ENCODE measurements around the gene C2CD4C.

C2CD4C gene

DNA sequence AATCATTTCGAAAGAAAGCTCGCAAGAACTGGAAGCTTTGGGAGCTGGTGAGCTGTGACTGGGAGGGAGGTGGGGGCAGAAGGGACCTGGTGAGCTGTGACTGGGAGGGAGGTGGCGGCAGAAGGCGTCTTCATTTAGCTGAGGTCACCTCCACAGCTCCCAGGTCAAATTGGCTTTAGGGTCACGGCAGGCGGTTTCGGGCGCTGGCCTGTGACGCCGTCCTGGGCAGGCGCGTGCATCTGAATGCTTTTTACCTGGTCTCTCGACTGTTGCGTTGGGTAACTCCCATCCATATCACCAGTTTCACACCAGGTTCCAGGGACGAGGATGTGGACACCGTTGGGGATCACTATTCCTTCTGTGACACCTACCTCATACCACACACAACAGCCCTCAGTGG is 29.2 kb downstream of the C2CD4C start:
- DNase-seq: no peak

DNA sequence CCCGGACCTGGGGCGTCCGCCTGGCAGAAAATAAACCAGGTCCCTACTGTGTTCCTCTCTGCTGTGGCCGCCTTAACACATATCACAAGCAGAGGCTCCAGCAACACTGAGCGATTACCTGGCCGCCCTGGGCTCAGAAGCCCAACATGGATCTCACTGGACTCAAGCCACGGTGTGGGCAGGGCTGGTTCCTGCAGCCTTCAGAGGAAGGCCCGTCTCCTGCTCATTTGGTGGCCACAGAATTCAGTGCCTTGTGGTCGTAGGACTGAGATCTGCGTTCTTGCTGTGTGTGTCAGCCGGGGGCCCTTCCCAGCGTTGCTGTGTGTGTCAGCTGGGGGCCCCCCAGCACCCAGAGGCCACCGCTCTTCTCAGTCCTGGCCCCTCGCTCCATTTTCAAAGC is 30.2 kb downstream of the C2CD4C start:
- DNase-seq: no peak

DNA sequence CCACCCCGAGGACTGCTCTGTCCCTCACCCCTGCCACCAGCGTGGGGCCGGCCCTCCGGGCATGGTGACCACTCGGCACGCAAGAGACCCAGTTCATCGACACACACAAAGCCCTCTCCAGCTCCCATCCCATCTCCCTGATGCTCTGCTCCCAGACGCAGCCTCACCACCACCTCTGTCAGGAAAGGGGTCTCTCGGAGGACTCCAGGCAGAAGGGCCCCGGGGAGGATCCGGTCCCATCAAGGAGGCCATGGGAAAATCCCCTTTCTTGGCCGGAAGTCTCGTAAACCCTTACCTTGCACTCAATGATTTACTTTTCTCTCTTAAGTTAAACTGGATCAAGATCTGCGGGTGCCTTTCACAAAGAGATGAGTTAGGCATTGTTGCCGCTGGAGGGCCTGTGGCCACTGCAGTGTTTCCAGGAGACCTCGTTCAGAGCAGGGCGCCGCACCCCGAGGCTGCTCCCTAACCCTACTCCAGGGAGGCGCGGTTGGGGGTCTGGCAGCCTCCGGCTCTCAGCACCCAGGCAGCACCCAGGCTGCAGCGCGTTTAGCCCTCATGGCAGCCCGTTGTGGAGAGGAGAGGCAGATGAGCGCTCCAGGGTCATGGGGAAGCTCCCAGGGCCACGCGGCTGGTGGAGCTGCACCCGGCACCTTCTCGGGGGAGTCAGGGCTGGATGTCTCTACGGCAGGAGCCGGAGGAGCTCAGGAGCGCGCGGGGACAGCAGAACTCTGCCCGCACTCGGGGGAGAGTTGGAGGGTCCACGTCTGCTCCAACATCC is 31.0 kb downstream of the C2CD4C start:
- DNase-seq: no peak

DNA sequence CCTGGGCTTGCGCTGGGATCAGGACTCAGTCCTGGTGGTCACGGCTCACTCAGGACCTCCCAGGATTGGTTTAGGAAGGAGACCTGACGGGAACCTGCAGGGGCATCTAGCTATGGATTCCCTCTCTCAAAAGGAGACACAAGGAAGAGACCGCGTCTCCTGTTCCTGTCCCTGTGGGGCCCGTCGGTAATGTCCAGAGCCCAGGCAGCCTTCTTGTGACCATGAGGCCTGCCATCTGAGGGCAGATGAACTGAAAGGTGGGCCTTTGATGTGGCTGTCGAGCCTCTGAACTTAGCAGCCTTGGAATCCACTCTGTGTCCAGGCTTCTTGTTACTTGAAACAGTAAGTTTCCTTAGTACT is 32.9 kb downstream of the C2CD4C start:
- DNase-seq: no peak

DNA sequence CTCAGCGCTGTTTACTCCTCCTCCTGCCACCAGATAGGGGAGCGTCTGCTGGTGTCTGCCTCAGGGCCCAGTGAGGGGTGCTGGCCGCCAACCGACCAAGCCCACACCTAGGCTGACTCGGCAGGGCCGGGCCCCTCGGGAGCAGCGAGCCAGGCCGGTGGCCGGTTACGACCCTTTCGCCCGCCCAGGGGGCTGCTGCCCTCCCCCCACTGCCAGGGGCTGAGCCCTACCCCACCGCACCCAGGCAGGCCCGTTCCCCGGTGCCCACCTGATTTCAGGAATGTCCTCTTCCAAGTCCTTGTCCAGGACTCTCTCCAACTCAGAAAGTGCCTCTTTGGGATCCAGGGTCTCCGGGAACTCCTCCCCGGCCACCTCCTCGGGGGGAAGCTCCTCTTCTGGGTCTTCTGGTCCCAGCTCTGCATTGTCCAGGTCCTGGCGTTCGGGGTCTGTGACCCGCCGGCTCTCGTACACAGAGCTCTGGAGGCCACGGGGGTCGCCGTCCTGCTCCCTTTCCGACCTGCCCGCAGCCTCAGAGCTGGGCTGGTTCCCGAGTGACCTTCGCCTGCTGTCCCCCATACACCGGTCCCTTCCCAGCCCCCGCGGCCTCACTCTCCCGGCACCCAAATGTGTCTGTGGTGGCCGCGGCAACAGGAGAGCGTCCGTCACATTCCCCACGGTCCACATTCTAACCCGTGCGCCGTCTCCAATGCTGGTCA is 33.4 kb downstream of the C2CD4C start:
- no peak for DNase-seq

DNA sequence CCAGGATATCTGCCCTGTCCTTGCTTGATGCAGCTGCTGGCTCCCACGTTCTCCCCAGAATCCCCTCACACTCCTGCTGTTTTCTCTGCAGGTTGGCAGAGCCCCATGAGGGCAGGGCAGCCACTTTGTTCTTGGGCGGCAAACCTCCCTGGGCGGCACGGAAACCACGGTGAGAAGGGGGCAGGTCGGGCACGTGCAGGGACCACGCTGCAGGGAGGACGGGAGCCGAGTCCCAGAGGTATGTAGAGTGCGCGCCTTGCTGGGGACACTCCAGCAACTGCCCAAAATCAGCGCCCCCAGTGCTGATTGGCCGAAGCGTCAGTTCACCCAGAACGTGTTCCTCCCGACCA is 34.1 kb downstream of the C2CD4C start:
- DNase-seq: no peak

DNA sequence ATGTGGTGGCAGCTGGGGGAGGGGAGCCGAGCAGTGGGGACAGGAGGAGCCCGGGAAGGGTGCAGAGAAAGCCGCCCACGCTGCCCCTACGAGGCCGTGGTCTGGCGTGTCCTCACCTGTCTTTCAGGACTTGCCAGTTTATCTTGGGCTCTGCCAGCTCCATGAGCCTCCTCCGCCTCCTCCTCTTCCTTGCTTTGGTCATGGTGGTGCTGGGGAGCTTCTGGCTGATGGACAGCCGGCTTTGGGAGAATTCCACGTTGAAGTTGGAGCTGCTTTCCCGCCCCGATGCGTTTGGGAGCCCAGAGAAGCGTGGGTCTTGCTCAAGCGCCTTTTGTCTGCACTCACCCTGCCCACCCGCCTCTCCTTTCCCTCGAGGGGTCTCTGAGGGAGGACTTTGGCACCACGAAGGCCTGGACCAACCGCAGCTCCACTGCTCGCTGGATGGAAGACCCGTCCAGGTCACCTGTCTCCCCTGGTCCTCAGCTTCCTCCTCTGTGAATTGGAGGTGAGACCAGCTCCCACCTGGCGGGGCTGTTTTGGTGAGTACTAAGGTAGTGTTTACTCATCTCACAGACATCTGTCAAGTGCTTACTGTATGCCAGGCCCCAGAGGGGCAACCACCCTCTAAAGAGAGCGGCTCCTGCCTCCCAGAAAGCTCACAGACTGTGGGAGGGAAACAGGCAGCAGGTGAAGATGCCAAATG is 34.6 kb downstream of the C2CD4C start:
- no peak for DNase-seq

DNA sequence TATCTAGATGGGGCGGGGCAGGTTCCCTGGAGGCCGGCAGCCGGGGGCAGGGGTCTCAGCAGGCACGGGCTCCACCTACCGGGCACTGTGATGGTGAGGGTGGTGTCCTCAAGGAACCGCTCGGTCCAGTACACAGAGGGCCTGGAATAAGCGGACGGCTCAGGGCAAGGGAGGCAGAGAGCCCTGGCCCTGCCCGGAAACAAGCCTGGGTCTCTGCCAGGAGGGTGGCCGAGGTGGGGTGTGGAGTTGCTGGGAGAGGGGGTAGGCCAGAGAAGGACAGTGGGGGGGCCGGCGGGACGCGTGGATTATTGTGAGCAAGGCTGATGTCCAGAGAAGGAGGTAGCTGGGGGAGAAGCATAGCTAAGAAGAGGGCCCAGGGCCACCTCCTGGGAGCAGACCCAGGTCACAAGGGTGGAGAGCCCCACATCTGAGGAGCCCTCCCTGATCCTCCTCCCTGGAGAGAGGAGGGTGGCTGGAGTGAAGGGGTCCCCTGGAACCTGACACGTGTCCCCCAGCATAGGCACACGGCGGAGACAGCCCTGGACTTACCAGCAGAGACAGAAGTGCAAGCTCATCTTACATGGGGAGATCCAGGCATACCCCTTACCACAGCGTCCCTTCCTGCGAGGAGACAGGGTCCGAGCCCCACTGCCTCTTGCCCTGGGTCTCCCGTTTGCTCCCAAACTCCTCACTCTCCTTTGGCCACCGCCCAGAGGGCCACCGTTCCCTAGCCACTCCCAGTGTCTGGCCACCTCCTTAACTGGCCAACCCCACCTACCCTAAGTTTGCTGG is 35.4 kb downstream of the C2CD4C start:
- no peak for DNase-seq

DNA sequence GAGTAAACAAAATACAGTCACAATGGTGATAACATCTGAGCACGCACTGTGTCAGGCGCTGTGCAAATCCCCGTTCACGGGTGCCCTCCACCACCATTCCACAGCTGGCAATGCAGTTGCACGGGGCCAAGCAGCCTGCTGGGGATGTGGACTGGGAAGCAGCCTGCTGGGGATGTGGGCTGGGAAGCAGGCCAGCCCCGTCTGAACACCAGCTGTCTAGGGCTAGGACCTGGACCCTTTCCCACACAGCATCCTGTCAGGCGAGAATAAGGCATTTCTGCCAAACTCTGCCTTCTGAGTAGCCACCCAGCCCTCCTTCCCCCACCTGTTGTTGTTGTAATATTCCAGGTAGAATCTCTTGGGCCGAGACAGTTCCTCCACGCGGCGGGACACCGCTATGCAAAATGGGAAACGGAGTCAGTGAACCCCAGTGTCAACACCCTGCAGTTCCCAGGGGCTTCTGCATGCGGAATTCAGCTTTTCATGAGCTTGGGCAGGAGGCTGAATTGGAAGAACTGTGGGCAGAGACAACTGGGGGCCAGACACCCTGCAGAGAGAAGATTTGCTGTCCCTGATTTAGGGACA is 36.5 kb downstream of the C2CD4C start:
- no peak for DNase-seq

DNA sequence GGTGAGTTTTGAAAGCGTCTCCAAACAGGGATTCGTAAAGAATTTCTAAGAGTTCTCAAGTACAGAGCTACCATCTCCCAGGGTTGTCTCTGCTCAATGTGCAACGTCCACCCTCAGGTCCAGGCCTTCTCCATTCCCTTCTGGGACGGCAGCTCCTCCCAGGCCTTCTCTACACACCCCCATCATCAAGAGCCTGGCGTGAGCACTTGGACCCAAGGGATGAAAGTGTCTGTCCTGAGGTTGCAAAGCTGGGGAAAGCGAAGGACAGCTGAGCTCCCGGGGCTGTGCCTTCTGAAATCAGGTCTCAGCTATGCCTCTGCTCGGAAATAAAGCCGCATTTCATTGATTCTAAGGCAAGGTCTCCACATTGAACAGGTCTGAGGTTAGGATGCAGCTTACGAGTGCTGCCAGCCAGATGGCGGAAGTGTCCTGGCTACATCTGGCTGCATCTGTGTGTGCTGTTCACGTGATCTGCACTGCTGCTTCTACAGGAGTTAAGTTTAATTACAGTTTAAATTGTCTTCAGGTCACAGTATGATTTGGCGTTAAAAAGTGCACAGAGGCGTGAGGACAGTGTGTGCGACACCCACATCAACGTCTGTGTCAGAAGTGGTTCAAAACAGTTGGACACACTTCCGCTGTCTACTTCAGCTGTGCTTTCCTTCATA is 37.3 kb downstream of the C2CD4C start:
- no peak for DNase-seq

DNA sequence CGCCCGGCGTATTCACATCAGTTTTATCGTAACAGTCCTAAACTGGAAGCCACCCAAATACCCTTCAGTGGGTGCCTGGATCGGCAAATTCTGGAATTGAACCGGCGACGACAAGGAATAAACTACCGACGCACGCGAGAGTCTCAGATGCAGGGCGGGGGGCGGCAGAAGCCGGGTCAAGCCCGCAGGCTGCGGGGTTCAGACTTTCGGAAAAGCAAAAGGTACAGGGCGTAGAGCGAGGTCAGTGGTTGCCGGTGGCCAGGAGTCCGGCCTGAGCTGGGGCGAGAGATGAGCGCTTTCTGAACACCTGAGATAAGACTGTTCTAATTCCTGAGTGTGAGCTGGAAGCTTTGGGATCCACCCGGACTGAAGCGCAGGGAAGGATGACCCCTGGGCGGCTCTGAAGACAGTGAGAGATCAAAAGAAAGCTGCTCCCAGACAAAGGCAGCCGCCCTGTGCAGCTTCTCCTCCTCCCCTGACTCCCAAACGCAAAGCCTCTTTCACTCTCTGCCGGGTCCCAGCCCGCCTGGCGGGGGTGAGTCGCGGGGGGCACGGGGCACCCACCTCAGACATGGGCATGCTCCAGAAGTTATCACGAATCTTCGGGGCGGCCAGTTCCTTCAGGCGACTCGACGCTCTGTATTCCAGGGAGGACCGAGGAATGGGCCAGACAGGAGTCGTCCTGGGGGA is 38.2 kb downstream of the C2CD4C start:
- no peak for DNase-seq

DNA sequence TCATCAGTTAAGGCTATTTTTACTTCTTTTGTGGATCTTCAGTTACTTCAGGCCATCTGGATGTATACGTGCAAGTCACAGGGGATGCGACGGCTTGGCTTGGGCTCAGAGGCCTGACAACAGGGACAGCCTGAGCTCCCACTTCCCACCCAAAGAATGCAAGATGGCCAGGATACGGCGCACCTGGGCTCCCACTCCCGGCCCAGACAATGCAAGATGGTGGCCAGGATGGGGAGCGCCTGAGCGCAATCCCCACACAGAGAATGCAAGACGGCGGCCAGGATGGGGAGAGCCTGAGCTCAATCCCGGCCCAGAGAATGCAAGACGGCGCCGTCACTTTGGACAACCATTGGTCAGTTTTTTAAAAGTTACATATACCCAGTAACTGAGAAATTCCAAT is 39.1 kb downstream of the C2CD4C start:
- no peak for DNase-seq

DNA sequence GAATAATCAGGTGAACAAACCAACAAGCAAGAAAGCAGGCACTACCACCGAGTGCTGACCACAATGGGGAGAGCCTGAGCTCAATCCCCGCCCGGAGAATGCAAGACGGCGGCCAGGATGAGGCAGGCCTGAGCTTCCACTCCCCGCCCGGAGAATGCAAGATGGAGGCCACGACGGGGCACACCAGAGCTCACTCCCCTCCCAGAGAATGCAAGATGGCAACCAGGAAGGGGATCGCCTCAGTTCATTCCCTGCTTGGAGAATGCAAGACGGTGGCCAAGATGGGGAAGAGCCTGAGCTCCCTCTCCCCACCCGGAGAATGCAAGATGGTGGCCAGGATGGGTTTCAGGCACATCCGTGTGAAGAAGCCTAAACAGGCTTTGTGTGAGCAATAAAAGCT is 39.7 kb downstream of the C2CD4C start:
- DNase-seq: no peak

DNA sequence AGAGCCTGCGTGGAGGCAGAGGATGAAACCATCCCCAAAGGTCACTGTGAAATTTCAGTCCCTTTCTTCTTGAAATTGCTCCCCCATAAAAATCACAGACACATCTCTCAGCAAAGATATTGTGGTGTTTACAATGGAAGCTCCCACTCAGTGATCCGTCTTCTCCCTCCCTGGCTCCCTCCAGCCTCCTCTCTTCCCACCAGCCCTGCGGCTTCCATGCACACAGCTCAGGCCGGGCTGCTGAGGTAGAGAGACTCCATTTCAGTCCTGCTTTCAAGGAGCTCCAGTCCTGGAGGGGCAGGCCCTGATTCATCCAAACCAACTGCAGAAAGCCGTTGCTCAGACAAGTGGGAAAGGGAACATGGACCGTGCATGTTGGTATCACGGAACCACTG is 40.3 kb downstream of the C2CD4C start:
- no peak for DNase-seq

DNA sequence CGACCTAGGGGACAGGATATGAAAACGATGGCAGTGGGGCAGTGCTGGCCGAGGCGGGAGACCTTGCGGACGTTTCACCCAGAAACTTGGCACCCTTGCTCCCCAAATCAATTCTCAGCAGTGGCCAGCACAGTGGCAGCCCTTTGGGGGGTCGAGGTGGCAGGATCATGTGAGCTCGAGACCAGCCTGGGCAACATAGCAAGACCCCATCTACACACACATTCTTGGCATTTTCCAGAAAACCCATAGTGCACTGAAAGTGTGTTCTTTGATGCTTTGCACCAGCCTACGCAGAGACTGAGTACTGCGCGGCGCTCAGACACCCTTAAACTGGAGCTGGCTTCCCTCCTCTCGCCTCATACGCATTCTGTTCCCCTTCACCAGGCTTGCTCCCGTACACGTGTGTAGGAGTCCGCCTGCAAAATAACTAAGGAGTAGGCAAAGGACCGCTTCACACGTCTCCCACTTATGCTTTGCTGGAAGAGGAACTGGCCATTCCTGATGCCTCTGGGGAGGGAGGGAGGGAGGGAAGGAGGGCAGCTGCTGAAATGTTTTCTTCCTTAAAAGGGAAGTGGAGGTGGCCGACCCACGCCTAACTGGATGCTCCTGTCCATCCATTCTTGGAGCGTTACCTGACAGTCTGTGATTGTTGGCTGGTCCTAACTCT is 40.9 kb downstream of the C2CD4C start:
- no peak for DNase-seq

DNA sequence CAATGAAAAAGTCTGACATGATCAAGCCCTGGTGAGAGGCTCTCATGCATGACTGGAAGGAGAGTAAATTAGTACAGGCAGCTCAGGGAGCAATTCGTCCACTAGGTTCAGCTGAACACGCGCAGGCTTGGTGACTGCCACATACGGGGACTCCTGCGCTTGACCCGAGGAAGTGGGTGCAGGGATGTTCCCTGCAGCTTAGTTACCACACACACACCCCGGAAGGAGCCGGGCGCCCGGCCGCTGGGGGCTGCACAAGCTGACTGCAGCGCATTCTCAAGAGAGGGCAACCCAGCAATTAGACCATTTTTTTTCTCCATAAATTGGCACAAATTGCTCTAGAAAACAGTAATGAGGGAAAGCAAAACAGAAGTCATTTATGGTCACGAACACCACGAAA is 41.4 kb downstream of the C2CD4C start:
- DNase-seq: no peak

DNA sequence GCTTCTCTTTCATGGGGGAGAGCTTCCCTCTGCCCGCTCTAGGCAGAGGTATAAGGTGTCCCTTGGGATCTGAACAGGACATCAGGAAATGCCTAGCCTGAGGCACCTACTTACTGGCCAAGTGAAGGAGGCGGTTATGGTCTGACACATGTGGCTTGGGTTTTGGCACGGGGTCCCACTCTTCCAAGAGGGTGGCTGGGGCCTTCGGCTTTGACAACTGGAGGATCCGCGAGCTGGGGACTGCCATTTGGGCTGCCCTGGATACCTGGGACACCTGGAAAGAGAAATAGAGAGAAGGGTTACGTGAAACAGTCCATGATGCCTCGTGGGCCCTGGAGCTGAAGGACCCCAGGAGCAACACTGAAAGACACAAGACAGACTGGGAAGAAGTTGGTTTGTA is 42.0 kb downstream of the C2CD4C start:
- no peak for DNase-seq

DNA sequence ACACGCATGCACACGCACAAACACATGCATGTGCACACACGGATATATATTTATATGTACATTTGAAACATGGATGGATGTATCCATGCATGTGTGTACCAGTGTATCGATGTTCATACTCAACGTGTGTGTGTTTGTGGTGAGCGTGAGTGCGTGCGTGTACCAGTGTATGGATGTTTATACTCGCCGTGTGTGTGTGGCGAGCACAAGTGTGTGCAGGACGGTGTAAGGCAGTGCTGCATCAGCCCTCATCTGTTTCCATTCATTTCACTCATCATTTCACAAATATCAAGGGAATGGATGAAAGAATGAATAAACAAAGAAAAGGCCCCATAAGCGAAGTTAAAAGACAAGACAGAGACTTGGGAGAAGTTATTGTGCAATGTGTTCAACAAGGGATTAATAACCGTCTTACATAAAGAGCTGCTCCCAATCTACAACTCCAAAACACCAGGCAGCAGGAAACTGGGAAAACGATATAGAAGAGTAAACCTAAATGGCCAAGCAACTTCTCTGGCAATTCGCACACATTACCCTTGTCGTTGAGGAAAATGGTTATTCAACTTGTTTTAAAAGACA is 42.7 kb downstream of the C2CD4C start:
- no peak for DNase-seq

DNA sequence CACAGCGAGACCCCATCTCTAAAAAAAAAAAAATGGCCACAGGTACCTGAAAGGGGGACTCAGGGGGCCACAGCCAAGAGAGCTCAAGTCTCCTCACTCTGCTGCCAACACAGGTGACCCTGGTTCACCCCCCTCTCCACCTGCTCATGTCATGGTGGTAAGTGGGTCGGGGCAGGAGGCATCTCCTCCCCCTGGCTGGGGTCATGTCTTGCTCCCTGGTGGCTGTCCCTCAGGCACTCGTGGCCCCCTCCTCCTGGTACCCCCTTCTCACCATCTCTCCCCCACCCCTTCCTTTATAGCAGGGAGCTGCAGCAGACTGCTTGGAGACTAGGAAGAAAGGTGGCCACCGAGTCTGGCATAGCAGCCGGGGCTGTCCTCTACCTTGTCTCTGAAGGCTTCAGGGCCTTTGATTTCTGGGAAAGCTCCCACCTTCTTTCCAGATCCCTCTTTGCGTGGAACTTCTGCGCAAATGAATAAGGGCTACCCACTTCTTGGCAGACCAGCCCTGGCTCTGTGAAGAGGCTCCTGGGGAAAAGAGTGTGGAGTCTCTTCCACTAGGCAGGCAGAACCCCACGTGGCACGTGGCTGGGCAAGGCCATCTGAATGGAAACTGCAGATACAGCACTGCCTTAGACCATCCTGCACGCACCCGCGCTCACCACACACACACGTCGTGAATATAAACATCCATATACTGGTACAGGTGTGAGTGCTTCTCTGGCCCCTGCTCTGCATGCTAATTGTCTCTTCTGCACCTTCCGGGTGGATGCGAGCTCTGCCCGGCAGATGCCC is 44.3 kb downstream of the C2CD4C start:
- no peak for DNase-seq

DNA sequence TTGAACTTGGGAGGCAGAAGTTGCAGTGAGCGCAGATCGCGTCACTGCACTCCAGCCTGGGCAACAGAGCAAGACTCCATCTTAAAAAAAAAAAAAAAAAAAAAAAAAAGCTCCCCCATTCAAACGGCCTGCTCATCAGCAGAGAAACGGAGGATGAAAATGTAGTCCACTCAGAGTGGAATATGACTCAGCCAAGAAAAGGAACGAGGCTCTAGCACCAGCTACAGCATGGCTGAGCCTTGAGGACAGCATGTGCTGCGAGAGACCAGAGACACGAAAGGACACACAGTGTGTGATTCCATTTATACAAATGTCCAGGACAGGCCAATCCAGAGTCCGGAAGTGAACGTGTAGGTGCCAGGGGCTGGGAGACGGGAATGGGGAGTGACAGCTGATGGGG is 46.3 kb downstream of the C2CD4C start:
- DNase-seq: no peak

Data from T1000 (cell line).